GM18502 (cell line): ENCODE data around the gene PITPNM3.
"Not testable (repeated sequence)": the region's sequence is repeated elsewhere in the genome, so short reads cannot be mapped to it uniquely, and the experiment has no call there.

Experiments
- ATAC-seq: cut with Tn5 transposase; IDR thresholded peaks from one replicate; pipeline ENCODE4 v1.9.1; 2021; ENCODE audit warnings: mild to moderate bottlenecking; ENCODE audit not compliant: unreplicated experiment, poor library complexity

PITPNM3 gene

DNA sequence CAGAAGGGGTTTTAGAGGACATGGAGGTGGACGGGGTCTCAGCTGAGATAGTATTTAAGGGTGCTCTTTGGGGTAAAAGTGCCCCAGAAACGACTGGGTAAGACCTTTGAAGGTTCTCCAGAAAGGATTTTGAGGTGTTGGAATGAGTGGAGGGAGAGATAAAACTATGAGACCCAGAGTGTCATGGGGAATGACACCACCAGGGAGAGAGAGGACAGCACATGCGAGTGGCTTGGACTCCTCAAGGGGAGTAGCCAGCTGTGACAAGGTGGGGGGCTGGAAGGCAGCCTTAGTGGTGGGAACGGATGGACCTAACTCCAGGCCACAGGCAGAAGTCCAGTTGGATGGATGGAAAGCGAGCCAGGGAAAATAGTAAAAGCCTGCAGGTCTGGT is 19.2 kb upstream of the PITPNM3 start:
- ATAC-seq, result no peak

DNA sequence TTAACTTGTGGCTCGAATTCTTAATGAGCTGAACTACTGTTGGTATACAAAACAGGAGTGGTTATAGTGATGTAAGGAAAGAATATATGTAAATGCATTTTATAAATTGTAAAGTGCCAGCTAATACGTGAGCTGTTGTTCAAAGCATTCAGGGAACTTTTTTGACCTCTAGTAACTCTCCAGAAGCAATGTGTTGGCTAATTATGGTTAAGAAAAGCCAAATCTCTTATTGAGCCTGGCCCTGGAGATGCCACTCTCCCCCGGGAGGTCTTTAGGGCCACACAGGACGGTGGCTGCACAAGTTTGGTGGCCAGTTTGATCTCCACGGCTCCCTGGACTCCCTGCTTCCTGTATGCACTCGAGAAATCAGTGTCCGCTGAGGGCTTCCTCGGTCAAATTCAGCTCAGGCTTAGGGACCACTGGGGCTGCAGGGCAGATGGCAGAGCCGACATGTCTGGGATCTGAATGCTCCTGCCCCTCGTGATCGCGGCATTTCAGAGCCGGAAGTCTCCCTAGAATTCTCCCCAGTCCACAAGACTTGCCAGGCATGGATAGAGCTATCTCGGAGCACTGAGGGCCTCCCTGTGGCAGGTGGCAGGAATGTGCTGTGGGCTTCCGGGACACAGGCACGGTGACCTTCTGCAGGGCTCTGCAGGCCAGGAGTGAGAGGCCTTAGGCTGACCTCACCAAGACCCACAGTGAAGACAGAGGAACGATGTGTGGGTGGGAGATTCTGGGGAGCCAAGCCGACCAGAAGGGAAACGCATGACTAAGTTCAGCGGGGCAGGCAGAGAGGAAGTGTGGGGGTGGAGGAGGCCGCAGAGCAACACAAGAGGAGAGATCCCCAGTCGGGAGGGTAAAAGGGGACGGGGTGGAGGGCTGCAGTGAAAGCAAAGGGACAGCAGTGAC is 18.6 kb upstream of the PITPNM3 start:
- no peak for ATAC-seq

DNA sequence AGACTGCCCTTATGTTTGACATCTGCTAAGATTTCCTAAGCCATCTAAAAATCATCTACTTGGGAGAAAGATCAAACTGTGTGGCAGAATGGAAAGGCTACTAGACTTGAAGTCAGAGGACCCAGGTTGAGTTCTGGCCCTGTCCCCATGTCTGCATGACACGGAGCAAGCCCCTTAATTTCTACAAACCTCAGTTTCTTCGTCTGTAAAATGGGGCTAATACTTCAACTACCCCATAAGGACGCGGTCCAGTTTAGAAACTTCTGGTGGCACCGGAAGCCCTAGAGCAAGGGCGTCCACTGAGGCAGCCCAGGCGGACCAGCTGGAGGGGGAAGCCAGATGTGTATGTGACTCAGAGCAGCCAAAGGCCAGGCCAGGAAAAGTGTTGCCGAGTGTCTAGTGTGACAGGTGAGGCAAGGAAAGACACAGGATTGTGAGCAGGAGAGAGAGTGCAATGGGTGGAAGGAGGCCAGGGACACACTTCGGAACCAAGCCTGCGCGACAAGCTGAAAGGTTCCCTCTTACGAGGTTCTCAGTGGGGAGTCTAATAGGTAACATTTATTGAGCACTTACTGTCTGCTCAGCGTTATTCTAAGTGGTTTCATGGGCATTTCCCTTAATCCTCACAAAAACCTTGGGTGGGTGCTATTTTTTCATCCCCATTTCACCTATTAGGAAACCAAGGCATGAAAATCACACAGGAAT is 17.8 kb upstream of the PITPNM3 start:
- no peak for ATAC-seq

DNA sequence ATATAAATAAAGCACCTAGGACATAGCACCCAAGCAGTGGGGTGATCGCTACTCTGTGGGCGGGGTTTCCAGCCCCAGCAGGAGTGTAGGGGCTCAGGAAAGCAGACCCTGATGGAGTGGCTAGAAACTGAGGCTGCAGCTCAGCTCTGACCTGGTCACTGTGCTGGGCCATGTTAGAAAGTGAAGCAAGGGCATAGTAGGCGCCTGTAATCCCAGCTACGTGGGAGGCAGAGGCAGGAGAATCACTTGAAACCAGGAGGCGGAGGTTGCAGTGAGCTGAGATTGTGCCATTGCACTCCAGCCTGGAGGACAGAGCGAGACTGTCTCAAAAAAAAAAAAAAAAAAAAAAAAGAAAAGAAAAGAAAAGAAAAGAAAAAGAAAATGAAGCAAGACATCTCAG is 17.1 kb upstream of the PITPNM3 start:
- ATAC-seq, result not testable (repeated sequence)

DNA sequence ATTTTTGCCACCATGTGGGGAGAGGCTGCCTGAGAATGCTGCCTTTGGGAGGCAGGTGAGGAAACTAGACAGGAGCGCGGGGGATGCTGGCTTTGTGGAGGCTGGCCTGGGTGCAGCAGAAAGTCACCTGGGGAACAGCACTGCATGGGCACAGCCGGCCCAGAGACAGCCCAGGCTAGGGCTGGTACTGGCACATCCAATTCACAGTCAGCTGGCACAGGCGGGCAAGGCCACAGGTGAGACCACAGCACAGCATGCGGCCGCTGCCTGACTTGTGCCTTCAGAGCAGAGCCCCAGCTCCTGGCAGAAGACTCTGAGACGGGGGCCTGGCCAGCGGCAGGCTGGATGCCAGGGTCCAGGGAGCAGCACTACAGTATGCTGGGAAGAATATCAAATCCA is 16.6 kb upstream of the PITPNM3 start:
- ATAC-seq, result no peak

DNA sequence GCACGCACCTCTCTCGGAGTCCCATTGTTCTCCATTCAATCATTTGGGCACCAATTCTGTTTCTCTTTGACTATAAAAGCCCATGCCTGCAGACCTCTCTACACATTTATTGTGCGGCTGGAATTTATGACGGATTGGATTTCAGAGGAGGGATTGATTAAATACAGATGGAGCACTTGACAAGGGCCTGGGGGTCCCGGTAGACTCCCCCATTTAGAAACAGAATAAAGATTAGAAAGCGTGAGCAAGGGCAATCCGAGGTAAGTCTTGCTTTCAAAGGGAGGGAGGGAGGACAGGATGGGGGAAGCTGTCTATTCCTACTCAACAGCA is 15.1 kb upstream of the PITPNM3 start:
- no peak for ATAC-seq

DNA sequence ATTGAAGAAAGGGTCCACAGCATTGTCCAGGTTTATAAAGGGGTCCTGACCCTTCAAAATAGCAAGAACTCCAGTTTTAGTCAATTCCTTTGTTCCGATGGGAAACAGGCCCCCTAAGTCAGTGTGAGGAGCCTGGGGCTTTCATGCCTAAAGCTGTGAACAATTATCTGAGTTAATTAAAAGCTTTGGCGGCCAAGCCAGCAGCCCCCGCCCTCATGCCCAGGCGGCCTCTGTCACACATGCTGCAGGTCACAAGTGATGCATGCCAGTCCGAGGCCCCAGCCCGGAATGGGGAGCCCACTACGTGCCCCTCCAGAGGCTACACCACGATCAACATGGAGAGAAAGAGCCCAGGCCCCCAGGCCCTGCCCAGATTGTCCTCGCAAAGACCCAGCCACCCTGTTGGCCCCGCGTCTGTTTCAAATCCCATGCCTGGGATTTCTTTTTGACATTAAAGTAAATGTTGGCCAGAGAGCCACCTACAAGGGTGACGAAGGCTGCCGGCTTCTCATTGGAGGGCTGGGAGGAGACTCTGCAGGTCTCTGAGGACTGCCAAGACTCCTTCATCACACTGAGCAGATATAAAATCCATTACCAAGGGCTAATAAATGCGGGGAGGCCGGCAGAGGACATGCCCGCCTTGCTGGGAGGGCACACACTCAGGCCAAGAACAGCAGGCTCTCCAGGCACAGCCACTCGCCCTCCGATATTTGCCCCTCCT is 14.5 kb upstream of the PITPNM3 start:
- ATAC-seq, result no peak

DNA sequence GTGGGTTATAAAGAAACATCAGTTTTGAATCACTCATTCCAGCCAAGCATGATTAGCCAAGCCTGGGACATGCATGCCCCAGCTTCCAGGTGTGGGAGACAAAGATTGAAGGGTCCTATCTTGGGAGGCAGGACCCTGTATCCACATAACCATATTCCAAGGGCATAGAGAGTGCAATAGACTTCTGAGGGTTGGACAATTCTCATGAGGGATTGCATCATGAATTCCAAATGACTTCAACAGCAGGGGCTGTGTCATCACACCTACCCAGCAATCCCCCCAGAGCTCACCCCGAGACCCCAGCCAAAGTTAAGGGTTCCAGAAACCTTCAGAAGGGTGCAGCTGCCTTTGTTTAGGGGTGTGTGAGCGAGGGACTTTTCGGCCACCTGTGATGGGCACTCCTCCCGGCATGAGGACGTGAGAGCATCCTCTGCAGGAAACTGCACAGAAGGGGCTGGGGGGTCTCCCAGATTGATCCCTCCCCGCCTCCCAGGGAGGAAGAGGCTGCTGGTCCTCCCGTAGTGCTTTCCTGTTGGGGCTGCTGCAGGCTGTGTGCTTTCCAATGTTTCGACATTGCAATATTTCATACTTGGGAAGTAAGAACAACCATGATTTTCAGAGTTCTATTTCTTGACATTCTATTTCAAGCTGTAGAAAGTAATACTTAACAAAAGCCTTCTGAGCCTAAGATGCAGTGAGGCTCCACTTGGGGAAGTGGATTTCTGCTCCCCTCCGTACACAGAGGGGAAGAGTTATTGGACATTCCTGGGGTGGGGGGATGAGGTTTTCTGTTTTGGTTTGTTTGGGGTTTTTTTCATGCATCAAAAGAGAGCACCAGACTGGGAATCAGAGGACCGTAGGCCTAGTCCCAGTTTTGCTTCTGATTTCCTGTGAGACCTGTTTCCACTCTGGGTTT is 13.3 kb upstream of the PITPNM3 start:
- ATAC-seq, result no peak

DNA sequence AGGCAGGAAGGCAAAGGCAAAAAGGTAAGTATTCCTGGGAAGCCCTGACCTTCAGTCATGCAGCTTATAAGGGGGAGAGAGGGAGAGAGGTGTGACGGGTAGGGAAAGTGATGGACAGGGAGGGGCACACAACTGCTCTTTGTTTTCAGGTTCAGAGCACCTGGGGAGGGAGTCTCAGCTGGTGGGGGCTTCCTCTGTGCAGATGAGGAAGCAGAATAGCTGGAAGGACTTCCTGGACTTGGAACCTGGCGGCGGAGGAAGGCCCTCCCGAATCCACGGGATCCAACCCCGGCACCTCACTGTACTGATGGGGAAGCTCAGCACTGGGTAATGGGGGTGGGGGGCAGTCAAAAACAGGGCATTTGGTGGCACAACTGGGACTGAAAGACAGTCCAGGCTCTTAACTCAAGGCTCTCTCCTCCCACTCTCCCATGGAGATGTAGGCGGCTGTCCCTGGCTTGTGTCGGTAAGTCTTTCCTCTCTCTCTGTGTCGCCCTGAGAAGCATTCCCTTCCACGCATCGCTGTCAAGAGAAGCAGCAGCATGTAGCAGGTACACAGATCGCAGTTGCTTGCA is 11.9 kb upstream of the PITPNM3 start:
- ATAC-seq, result no peak

DNA sequence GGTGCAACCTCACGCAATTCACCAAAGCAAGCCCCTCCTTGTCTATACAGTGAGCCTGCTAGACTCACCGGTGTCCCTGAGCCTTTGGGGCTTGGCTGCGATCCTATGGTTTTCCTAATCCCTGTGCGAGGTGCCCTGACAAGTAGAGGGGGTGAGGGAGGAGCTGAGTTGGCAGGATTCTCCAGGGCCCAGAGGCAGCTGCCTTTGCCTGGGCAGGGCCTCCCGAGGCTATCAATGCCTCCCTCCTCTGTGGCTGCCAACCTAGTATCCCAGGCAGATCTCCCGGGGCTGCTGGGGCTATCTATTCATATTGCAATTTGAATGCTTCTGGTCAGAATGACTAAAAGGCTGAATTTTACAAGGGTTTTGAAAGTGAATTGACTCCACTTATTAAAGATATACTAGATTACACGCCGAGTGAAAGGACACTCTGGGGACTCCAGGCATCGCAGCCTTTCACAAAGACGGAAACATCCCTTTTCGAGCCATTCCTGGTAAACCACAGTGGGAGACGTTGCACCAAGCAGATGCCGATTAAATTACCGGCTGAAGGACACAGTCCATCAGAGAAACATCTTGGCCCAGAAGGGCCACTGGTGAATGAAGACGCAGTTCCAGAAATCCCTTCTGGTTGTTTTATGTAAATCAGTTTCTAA is 11.3 kb upstream of the PITPNM3 start:
- no peak for ATAC-seq

DNA sequence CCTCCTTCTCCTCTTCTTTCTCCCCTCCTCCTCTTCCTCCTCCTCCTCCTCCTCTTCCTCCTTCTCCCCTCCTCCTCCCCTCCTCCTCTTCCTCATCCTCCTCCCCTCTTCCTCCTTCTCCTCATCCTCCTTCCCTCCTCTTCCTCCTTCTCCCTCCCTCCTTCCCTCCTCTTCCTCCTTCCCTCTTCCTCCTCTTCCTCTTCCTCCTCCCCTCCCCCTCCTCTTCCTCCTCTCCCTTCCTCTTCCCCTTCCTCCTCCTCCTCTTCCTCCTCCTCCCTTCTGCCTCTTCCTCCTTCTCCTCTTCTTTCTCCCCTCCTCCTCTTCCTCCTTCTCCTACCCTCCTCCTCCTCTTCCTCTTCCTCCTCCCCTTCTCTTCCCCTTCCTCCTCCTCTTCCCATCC is 5.1 kb upstream of the PITPNM3 start:
- ATAC-seq, result no peak

DNA sequence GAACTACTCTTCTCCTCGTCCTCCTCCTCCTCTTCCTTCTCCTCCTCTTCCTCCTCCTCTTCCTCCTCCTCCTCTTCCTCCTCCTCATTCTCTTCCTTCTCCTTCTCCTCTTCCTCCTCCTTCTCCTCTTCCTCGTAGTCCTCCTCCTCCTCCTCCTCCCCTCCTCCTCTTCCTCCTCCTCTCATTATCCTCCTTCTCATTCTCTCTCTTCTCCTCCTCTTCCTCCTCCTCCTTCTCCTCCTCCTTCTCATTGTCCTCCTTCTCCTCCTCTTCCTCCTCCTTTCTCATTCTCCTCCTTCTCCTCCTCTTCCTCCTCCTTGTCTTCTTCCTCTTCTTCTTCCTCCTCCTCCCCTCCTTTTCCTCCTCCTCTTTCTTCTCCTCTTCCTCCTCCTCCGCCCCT is 4.1 kb upstream of the PITPNM3 start:
- no peak for ATAC-seq

DNA sequence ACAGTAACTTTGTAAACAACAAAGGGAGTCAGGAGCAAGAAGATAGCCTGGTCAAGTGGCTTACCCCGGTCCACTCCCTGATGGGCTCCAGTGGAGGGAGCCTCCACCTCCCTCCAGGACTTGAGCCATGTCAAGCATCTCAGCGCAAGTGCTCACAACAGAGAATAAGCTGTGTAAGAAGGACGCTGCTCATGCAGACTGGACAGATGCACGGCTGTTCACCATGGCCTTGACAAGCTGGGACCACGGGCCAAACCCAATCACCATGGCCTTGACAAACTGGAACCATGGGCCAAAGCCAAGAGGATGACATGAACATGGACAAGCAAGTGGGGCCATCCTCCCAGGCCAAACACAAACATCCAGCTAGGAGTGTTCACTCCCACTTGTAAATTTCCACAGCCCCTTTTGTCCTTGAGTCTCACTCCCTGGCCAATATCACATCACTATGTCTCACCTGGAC is 3.4 kb upstream of the PITPNM3 start:
- no peak for ATAC-seq

DNA sequence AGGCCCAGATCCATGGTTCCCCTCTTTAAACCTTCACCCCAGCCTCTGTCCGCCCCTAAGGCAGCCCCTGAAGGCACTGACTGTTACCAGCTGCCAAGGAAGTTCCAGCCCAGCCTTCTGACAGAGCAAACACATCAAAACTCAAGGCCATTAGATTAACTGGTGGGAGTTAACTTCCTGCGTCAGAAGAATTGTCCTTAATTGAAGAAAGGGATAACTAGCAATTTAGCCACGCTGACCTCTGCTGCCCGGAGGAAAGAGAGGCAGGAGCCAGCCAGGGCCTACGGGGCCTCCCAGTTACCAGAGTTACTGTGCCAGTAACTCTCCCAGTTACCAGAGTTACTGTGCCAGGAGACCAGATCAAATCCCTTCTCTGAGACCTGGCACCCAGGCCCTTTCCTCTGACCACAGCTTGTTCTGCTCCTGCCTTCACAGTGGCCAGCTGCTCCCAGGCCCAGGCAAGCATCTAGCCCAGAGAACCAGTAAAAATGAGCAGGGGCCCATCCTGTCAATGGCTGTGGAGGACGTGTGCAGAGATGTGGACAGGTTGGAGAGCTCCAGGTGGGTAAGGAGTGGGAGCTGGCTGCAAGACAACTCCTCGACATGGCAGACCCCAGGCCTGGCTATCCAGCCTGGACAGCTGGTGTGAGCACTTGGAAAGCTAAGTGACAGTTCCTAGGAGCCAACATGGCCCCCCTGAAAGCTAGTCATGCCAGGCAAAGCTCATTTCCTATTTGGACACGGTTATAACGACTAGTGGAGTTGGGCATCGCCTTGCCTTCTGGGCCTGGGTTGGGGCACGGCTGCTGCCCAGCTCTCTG is 2.8 kb upstream of the PITPNM3 start:
- no peak for ATAC-seq

DNA sequence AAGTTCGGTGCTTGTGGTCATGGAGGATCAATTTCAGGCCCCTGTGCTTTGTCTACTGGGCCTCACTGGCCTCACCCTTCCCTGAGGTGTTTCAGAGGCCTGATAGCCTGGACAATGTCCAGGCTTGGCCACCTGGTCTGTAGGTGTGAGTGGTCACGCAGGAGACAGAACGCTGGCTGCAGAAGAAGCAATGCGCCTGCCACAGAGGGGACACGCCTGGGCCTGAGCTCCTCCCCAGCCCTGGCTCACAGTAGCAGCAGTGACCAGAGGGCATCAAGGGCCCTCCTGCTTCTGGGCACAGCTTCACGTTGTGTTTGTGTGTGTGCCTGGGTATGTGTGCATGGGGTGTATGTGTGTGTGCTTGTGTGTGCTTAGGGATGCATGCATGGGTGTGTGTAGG is 1.9 kb upstream of the PITPNM3 start:
- ATAC-seq, result no peak

DNA sequence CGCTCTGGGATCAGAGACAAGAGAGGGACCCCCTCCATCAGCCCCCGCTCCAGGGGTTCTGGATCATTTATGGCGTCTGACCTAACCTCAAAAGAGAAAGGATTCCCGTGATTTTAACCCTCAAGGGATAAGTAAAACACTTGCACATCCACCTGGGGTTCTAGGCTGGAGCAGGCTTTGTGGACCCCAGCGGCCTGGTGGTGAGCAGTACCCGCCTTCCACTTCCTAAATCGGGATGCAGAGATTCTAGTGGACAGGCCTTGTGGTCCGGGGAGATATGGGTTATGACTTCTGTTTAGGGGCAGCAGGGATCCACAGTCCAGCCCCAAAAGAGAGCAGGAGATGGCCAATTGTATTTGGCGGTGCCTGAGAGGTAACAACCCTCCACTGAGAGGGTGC is 684 bp upstream of the PITPNM3 start:
- ATAC-seq, result no peak

DNA sequence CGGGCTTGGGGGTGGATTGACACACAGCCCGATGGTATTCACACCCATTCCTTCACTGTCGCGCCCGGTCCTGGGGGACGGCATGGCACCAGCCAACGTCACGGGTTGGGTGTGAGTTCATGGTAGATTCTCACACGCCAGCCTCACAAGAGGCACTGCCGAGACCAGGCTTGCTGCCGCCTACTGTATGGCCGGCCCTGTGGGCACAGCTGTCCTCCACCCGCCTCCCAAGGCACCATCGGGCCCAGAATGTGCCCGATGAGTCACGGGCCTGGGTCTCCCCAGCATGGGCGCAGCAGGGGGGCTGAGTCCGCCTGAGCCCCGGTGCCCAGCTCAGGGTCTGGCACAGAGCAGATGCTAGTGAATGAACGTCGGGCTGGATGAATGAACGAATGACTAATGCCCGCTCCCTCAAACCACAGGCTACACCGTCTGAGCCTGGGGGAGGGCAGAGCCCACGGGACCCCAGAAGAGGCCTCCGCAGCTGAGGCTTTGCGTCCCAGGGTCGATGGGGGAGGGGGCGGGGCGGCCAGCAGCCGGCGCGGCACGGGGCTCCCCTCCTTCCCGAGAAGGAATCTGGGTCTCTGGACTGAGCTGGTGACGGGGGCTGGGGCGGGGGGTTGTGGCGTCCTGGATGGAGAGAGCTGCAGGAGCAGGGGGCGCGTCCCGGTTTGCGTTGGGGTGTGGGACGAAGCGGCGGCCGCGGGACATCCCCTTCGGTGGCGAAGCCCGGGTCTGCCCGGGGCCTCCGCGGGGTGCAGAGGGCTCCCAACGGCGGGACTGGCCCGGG is 829 bp downstream of the PITPNM3 start:
- ATAC-seq, result no peak

DNA sequence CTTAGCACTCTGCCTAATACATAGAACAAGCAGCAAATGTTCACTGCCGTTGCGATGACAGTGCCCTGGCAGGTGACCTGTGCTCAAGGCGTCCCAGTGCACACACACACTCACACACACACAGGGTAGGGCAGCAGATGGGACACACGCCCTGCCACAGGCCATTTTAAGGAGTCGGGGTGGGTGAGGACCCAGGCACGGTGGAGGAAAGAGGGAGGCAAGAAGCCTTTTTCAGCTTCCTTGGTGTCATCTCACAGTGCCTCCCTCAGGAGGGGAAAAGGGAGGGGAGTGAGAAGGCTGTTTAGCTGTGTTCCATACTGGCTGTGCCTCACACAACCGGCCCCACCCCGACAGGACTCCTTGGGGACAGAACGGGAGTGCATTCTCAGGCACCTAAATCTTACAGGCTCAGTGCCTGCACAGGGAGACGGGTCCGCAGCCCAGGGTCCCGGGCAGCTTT is 1.5 kb downstream of the PITPNM3 start:
- no peak for ATAC-seq
